DMS 273 treated with DMSO at 0.1 percent for 48 hours (cell line): ENCODE measurements around the gene ATF7.
A peak's percentile ranks its signal among the peaks of the same experiment; 100 is the strongest.
"Not testable (repeated sequence)": the region's sequence is repeated elsewhere in the genome, so short reads cannot be mapped to it uniquely, and the experiment has no call there.

ENCODE experiments used
- DNase-seq: peaks from one replicate; lab custom pipeline; 2025; lab: John Stamatoyannopoulos, UW

Gene ATF7

DNA sequence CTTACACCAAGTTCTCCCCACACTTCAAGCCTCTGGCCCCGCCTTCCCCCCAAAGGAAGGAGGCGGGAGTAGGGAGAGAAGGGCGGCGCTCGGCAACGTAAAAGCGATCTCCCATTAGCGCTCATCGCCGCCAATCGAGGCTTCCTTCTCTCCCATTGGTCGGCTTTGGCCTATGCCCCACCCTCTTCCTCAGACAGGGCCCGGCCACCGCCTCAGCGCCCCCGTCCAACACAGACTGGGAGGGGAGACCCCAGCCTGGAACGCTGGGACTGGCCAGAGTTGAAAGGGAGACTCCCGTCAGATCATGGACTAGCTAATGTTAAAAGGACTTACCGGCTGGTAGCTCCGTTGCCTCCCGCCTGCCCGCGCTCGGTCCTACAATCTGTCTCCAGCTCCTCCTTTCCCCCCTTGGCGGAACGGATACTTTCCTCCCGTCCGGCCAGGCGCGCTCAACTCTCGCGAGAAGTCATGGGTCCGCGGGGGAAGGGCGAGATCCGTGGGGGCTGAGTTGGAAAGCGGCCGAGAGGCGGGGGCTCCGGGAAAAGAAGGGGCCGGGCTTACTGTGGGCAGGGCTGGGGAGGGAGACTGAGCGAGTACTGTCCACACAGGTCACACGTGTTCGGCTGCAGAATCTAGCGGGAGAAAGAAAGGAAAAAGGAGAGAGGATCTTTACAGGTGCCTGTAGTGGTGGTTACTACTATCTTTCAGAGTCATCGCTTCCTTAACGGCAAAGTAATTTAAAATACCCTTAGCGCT is at the start of gene ATF7:
ATF7 (minus strand) TSS at position 437 of the 756 bp plus-strand sequence. CDS start 25,382 bp downstream, outside the sequence.
- DNase-seq = peak; percentile 83

GRCh38 chr12:53674977-53675700 is 49.0 kb upstream of the ATF7 start:
- DNase-seq = no peak

DNA sequence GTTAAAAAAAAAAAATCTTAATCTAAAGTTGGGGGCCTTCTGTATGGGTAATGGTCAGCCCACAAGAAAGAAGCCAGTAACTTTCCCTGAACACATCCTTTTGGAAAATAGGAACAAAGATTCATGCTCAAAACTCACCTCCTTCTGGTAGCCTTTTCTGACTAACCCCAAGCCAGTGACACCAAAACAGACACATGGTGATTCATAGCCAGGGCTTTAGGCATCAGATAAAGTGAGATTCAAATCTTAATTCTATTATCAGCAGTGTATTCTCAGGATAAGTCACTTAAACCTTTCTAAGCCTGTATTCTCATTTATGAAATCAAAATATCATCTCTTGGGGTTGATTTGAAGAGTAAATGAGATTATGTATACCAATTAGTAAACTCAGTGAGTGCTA is 44.8 kb upstream of the ATF7 start:
- no peak for DNase-seq

DNA sequence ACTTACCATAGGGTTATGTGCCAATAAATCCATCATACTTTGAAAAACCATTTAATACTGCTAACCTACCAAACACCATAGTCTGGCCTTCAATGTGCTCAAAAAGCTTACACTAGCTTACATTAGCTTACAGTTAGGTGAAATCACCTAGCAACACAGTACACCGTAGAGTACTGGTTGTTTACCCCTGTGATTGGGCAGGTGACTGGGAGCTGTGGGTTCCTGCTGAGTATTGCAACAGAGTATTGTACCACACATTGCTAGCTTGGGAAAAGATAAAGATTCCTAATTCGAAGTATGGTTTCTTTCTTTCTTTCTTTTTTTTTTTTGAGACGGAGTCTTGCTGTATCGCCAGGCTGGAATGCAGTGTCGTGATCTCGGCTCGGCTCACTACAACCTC is 44.1 kb upstream of the ATF7 start:
- no peak for DNase-seq

GRCh38 chr12:53667080-53667479 is 40.9 kb upstream of the ATF7 start:
- DNase-seq = no peak

DNA sequence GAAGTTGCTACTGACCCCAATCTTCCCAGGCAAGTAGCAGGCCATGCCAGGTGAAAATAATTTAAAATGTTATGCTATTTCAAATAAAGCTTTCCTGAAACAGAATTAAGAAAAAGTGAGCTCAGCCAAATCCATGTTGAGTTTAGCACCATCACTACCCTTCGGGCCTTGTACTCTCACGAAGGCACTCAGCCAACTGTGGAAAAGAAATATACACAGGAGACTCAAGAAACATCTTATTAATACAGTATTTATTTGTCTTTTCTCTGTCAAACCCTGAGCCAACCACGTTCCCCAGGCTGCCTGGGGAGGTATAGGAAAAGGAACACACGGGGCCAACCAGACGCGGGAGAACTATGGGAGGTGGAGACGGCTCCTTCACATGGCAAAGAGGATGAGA is 38.8 kb upstream of the ATF7 start:
- no peak for DNase-seq

DNA sequence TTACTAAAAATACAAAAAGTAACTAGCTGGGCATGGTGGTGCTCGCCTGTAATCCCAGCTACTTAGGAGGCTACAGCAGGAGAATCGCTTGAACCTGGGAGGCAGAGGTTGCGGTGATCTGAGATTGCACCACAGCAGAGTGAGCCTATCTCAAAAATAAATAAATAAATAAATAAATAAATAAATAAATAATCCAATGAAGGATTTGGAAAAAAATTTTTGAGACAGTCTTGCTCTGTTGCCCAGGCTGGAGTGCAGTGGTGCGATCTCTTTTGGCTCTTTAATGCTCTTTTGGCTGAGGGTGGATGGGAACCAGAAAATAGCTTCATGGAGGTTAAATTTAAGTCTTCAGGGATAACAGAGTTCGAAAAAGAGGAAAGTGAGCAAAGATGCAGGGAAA is 38.0 kb upstream of the ATF7 start:
- DNase-seq = no peak

DNA sequence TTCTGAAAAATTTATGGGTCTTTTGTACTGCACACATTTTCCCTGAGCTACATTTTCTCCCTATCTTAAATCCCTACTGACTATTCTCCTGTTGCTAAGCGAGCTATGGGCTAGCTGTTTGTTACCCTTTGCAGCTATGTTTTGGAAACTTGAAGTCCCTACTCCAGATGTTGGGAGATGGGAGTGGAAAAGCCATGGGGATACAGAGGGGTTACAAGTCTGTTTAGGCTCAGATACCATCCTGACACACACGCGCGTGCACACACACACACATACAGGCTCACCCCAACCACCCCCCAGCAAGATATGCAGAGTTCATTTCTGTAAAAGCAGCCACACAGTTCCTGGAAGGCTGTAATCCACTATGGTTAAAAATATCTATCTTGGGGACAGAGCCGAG is 33.9 kb upstream of the ATF7 start:
- no peak for DNase-seq

- no peak for DNase-seq
Measured at GRCh38 chr12:53659571-53659981, 33.4 kb upstream of the ATF7 start.

DNA sequence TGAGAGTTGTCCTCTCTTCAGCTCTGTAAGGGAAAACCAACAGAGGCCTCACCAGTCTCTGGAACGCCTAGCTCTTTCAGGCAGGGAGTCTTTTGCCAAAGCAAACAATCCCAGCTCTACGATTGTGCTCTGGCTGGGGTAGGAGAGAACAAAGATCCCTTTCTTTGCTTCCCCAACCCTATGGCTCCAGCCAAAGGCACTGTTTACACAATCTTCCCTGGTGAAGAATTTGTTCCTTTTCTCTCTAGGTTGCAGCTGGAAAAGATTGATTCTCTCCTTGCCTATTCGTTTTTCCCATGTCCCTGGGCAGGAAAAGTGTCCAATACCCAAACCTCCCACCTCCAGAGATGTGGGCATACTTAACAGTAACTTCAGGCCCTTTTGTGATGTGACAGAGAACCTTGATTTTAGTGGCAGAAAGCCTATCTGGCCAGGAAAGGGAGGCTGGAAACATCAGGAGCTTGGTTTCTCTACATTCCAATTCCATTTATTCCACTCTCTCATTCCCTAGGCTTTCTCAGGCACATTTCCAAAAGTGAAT is 32.9 kb upstream of the ATF7 start:
- DNase-seq = peak; percentile 18

GRCh38 chr12:53657041-53657440 is 30.9 kb upstream of the ATF7 start:
- no peak for DNase-seq

DNA sequence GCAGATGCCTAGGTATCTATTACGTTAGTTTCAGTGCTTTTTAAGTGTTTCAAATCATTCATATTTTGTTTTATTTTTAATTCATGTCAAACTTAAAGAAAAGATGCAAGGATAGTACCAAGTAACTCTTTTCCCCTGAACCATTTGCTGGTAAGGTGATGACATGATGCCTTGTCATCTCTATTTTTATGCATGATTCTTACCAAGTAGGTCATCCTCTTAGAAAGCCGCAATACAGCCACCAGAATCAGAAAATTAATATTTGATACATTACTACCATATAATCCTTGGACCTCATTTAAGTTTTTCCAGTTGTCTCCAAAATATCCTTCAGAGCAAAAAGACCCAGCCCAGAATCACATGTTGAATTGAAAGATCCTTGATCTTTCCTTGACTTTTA is 27.4 kb upstream of the ATF7 start:
- DNase-seq = no peak

GRCh38 chr12:53652366-53652765 is 26.2 kb upstream of the ATF7 start:
- DNase-seq = no peak

- DNase-seq = no peak
Measured at GRCh38 chr12:53651737-53652136, 25.6 kb upstream of the ATF7 start.

GRCh38 chr12:53646300-53646699 is 20.1 kb upstream of the ATF7 start:
- not testable (repeated sequence) for DNase-seq

GRCh38 chr12:53645165-53645564 is 19.0 kb upstream of the ATF7 start:
- DNase-seq = no peak

GRCh38 chr12:53644133-53644532 is 18.0 kb upstream of the ATF7 start:
- DNase-seq = no peak

- DNase-seq = no peak
Measured at GRCh38 chr12:53643232-53643979, 17.2 kb upstream of the ATF7 start.

DNA sequence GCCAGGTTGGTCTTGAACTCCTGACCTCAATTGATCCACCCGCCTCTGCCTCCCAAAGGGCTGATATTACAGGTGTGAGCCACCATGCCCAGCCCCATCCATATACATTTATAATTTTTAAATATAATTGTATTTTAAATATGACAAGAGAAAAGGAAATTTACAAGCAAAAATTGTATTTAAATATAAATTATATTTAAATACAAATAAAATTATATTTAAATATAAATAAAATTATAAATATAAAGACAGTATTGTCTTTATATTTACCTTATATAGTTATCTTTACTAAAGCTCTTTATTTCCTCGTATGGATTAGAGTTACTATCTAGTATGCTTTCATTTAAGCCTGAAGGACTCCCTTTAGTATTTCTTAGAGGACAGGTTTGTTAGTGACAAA is 11.9 kb upstream of the ATF7 start:
- no peak for DNase-seq

GRCh38 chr12:53636641-53637040 is 10.5 kb upstream of the ATF7 start:
- no peak for DNase-seq

GRCh38 chr12:53635708-53636107 is 9.5 kb upstream of the ATF7 start:
- not testable (repeated sequence) for DNase-seq

DNA sequence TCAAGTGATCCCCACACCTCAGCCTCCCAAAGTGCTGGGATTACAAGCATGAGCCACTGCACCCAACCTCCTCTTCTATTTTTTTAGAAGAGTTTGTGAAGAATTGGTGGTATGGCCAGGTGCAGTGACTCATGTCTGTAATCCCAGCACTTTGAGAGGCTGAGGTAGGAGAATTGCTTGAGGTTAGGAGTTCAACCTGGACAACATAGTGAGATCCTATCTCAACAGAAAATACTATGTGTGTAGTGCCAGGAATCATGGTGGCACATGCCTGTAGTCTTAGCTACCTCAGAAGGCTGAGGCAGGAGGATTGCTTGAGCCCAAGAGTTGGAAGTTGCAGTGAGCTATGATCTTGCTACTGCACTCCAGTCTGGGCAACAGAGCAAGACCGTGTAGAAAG is 5.5 kb upstream of the ATF7 start:
- DNase-seq = no peak

GRCh38 chr12:53627919-53628318 is 1.7 kb upstream of the ATF7 start:
- no peak for DNase-seq
